HepG2 (cell line): ENCODE results near the gene TXN2. TPM values are rescaled to one million over a fixed set of nuclear protein-coding genes. Genes with fewer than 3 reads are reported as not detected.

Experiments used
- AGO2 ChIP-seq: fragments of 200-400 bp; formaldehyde crosslinking; optimal IDR thresholded peaks from 2 replicates; pipeline ENCODE3; 2017; ENCODE audit warnings: mild to moderate bottlenecking, low read depth, low read length, moderate library complexity
- FOXA1 ChIP-seq, 2 experiments: fragments of 450-650 bp in 1 of 2; sonication (generic) in 1 of 2; formaldehyde crosslinking in 1 of 2; IDR thresholded peaks; 2 replicates each; pipeline versions ENCODE4 v1.4.0 to v1.6.1; 2016 to 2020; ENCODE audit warnings: missing genetic modification reagents in 1 of 2
- FOXM1 ChIP-seq: sonication (generic); formaldehyde crosslinking; IDR thresholded peaks from 2 replicates; pipeline ENCODE4 v1.5.0; 2020; ENCODE audit warnings: missing genetic modification reagents
- GZF1 ChIP-seq: sonication (generic); formaldehyde crosslinking; IDR thresholded peaks from 2 replicates; pipeline ENCODE4 v1.5.1; 2020; ENCODE audit warnings: mild to moderate bottlenecking, missing genetic modification reagents
- ISL2 ChIP-seq: sonication (generic); formaldehyde crosslinking; IDR thresholded peaks from 2 replicates; pipeline ENCODE4 v1.5.0; 2020; ENCODE audit warnings: missing genetic modification reagents
- MED8 ChIP-seq: sonication (generic); formaldehyde crosslinking; IDR thresholded peaks from 2 replicates; pipeline ENCODE4 v1.8.1; 2023; ENCODE audit warnings: mild to moderate bottlenecking, missing genetic modification reagents; ENCODE audit not compliant: insufficient replicate concordance
- MEF2D ChIP-seq: sonication (generic); formaldehyde crosslinking; IDR thresholded peaks from 2 replicates; pipeline ENCODE4 v1.5.1; 2020; ENCODE audit warnings: mild to moderate bottlenecking, missing genetic modification reagents
- NFE2L1 ChIP-seq: sonication (generic); formaldehyde crosslinking; IDR thresholded peaks from 2 replicates; pipeline ENCODE4 v1.4.0; 2020; ENCODE audit warnings: missing genetic modification reagents, mild to moderate bottlenecking, borderline replicate concordance
- PRPF4 ChIP-seq: fragments of 200-400 bp; formaldehyde crosslinking; IDR thresholded peaks from 2 replicates; pipeline ENCODE4 v1.6.1; 2016; ENCODE audit warnings: low read length, low read depth; ENCODE audit not compliant: poor library complexity, severe bottlenecking
- RAD51 ChIP-seq: fragments of 450-650 bp; IDR thresholded peaks from 2 replicates; pipeline ENCODE4 v1.6.1; 2016; ENCODE audit warnings: borderline replicate concordance
- SP2 ChIP-seq: sonication (generic); formaldehyde crosslinking; IDR thresholded peaks from 2 replicates; pipeline ENCODE4 v1.5.1; 2020; ENCODE audit warnings: mild to moderate bottlenecking, missing genetic modification reagents
- WIZ ChIP-seq: sonication (generic); formaldehyde crosslinking; IDR thresholded peaks from 2 replicates; pipeline ENCODE4 v1.5.1; 2020; ENCODE audit warnings: mild to moderate bottlenecking, missing genetic modification reagents
- ZNF180 ChIP-seq: sonication (generic); formaldehyde crosslinking; IDR thresholded peaks from 2 replicates; pipeline ENCODE4 v1.4.0; 2020; ENCODE audit warnings: low read depth, missing genetic modification reagents, borderline replicate concordance
- ZNF33B ChIP-seq: sonication (generic); formaldehyde crosslinking; IDR thresholded peaks from 2 replicates; pipeline ENCODE4 v1.5.1; 2020; ENCODE audit warnings: mild to moderate bottlenecking, missing genetic modification reagents
- ZNF44 ChIP-seq: sonication (generic); formaldehyde crosslinking; IDR thresholded peaks from 2 replicates; pipeline ENCODE4 v1.5.1; 2020; ENCODE audit warnings: mild to moderate bottlenecking, missing genetic modification reagents
- ZNF747 ChIP-seq: sonication (generic); formaldehyde crosslinking; IDR thresholded peaks from 2 replicates; pipeline ENCODE4 v1.8.1; 2023; ENCODE audit warnings: missing genetic modification reagents, mild to moderate bottlenecking, borderline replicate concordance
- ZNF761 ChIP-seq: sonication (generic); formaldehyde crosslinking; conservative IDR thresholded peaks from 2 replicates; pipeline ENCODE4 v1.4.0; 2020; ENCODE audit warnings: mild to moderate bottlenecking, missing genetic modification reagents
- ZNF792 ChIP-seq: IDR thresholded peaks from 2 replicates; pipeline ENCODE4 v1.6.1; 2016
- polyA plus RNA-seq, 8 experiments: library from polyadenylated mRNA; depleted of rRNA in 3 of 8; stranded (reverse) in 7 of 8; unstranded in 1 of 8; fragments of >200 nt; fragmentation: Illumina TruSeq in 4 of 8; extraction: Trizol in 4 of 8; gene quantifications; 2 replicates each; pipeline versions ENCODE4 v1.2.1 to v1.2.3, GENCODE V29; 2011 to 2016; ENCODE audit warnings: low read depth in 4 of 8, missing spikeins in 1 of 8, mixed read lengths in 1 of 8; ENCODE audit not compliant: insufficient read depth in 1 of 8
- total RNA-seq, 5 experiments: library from RNA; depleted of rRNA; stranded (reverse); fragments of >200 nt; fragmentation: Illumina TruSeq; extraction: Trizol; gene quantifications; 2 replicates each; pipeline ENCODE4 v1.2.3, GENCODE V29; 2016; ENCODE audit warnings: low read depth in 1 of 5
- TF ChIP-seq, protein P1 (sequence below): sonication (generic); formaldehyde crosslinking; conservative IDR thresholded peaks from 2 replicates; pipeline ENCODE4 v1.8.0; 2022; ENCODE audit warnings: low read depth, missing genetic modification reagents
- TF ChIP-seq, protein P2 (sequence below): sonication (generic); formaldehyde crosslinking; IDR thresholded peaks from 2 replicates; pipeline ENCODE4 v1.8.0; 2022; ENCODE audit warnings: mild to moderate bottlenecking, missing genetic modification reagents, moderate library complexity
- TF ChIP-seq, protein P3 (sequence below): sonication (generic); formaldehyde crosslinking; IDR thresholded peaks from 2 replicates; pipeline ENCODE4 v1.9.0; 2021; ENCODE audit warnings: missing genetic modification reagents, mild to moderate bottlenecking, borderline replicate concordance
- TF ChIP-seq, protein P4 (sequence below): sonication (generic); formaldehyde crosslinking; IDR thresholded peaks from 2 replicates; pipeline ENCODE4 v1.5.0; 2020; ENCODE audit warnings: missing genetic modification reagents, mild to moderate bottlenecking, borderline replicate concordance

The TXN2 gene
- total and polyA plus RNA-seq, 2 of the 13 experiments (the other 11 are each of a cell fraction or from before 2014, with no cell fraction given): 41.4 to 109 TPM

DNA sequence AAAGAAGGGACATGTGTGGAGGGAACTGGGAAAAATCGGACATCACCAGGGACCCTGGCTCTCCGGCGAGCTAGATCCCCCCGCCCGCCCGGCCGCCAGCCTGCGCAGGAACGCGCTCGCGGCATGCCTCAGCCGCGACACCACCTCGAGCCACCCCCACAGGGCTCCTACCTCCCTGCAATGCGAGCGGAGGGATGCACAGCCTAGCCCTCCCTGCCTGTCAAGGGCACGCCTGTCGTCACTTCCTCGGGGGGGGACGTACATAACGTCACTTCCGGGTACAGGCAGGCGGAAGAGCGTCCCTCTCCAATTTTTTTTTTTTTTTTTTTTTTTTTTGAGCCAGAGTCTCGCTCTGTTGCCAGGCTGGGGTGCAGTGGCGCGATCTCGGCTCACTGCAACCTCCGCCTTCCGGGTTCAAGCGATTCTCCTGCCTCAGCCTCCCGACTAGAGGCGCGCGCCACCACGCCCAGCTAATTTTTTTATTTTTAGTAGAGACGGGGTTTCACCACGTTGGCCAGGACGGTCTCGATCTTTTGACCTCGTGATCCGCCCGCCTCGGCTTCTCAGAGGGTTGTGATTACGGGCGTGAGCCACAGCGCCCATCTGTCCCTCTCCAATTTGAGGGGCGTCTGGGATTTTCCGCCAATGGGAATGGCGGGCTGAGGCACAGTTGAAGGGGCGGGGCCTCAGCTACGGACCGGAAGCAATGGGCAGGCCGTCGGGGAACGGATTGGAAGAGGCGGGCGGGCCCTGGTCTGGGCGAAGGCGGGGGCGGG lies at the start of gene TXN2 (continued):
- TF ChIP-seq AGO2 (peak; percentile 96), NFE2L1 (CRISPR knock-in tag) (no peak), ZNF33B (CRISPR knock-in tag) (no peak), ISL2 (CRISPR knock-in tag) (peak; percentile 44; the same call in 1 of the 2 replicates), SP2 (CRISPR knock-in tag) (peak; percentile 76), RAD51 (no peak), ZNF792 (CRISPR knock-in tag) (no peak), PRPF4 (no peak), ZNF747 (no peak; the same call in 1 of the 2 replicates), MEF2D (CRISPR knock-in tag) (0 out of 2 replicates have a peak, but pooled peaks have one; percentile 54), ZNF761 (CRISPR knock-in tag) (no peak; the same call in 1 of the 2 replicates), FOXA1 (IDR thresholded peaks at IDR 0.05) (no peak), FOXA1 (CRISPR knock-in tag; IDR thresholded peaks at IDR 0.05) (no peak), WIZ (CRISPR knock-in tag) (no peak), FOXM1 (peak; percentile 75; the same call in 1 of the 2 replicates), MED8 (peak; percentile 43), ZNF180 (CRISPR knock-in tag) (no peak), GZF1 (CRISPR knock-in tag) (no peak), ZNF44 (CRISPR knock-in tag) (no peak)
- TF ChIP-seq, protein P1, sequence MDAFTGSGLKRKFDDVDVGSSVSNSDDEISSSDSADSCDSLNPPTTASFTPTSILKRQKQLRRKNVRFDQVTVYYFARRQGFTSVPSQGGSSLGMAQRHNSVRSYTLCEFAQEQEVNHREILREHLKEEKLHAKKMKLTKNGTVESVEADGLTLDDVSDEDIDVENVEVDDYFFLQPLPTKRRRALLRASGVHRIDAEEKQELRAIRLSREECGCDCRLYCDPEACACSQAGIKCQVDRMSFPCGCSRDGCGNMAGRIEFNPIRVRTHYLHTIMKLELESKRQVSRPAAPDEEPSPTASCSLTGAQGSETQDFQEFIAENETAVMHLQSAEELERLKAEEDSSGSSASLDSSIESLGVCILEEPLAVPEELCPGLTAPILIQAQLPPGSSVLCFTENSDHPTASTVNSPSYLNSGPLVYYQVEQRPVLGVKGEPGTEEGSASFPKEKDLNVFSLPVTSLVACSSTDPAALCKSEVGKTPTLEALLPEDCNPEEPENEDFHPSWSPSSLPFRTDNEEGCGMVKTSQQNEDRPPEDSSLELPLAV (CRISPR knock-in tag): no peak
- TF ChIP-seq, protein P2, sequence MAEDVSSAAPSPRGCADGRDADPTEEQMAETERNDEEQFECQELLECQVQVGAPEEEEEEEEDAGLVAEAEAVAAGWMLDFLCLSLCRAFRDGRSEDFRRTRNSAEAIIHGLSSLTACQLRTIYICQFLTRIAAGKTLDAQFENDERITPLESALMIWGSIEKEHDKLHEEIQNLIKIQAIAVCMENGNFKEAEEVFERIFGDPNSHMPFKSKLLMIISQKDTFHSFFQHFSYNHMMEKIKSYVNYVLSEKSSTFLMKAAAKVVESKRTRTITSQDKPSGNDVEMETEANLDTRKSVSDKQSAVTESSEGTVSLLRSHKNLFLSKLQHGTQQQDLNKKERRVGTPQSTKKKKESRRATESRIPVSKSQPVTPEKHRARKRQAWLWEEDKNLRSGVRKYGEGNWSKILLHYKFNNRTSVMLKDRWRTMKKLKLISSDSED: no peak
- TF ChIP-seq, protein P3, sequence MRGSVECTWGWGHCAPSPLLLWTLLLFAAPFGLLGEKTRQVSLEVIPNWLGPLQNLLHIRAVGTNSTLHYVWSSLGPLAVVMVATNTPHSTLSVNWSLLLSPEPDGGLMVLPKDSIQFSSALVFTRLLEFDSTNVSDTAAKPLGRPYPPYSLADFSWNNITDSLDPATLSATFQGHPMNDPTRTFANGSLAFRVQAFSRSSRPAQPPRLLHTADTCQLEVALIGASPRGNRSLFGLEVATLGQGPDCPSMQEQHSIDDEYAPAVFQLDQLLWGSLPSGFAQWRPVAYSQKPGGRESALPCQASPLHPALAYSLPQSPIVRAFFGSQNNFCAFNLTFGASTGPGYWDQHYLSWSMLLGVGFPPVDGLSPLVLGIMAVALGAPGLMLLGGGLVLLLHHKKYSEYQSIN: no peak
- TF ChIP-seq, protein P4, sequence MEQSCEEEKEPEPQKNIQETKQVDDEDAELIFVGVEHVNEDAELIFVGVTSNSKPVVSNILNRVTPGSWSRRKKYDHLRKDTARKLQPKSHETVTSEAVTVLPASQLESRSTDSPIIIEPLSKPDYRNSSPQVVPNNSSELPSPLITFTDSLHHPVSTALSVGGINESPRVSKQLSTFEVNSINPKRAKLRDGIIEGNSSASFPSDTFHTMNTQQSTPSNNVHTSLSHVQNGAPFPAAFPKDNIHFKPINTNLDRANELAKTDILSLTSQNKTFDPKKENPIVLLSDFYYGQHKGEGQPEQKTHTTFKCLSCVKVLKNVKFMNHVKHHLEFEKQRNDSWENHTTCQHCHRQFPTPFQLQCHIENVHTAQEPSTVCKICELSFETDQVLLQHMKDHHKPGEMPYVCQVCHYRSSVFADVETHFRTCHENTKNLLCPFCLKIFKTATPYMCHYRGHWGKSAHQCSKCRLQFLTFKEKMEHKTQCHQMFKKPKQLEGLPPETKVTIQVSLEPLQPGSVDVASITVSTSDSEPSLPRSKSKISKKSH (CRISPR knock-in tag): no peak
